ENCODE measurements around the gene USF2. TPM values are rescaled to one million over a fixed set of nuclear protein-coding genes. Genes with fewer than 3 reads are reported as not detected.
"Not testable (repeated sequence)": the region's sequence is repeated elsewhere in the genome, so short reads cannot be mapped to it uniquely, and the experiment has no call there.

The USF2 gene
- total RNA-seq, 4 donors from 2014 or later = 98.9 to 133 (median 126) TPM

DNA sequence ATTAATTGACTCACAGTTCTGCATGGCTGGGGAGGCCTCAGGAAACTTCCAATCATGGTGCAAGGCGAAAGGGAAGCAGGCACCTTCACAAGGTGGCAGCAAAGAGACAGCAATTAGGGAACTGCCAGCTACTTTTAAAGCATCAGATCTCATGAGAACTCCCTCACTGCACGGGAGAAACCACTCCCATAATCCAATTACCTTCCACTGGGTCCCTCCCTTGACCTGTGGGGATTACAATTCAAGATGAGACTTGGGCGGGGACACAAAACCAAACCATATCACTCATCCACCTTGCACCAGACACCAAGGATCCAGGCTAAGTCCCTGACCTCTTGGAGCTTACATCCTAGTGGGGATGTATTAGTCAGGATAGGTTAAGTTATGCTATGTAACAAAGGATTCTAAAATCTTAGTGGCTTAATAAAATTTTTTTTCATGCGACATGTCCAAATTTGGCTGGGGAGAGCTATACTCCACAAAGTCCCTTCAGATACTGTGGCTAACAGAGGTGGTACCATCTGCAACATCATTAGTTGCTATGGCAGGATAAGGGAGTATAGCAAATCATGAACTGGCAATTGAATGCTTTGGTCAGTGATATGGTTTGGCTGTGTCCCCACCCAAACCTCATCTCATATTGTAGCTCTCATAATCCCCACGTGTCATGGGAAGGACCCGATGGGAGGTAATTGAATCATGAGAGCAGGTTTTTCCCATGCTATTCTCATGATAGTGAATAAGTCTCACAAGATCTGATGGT, 31.9 kb upstream of the USF2 start:
- intact Hi-C loops (cut with DNase I) = no loop called here
- H3K36me3 ChIP-seq = no peaks in the 10 kb centered on the region
- no peaks in the 10 kb centered on the region for H3K4me1 ChIP-seq
- H3K9me3 ChIP-seq = no peaks in the 10 kb centered on the region
- H3K27me3 ChIP-seq = no peaks in the 10 kb centered on the region
- TF ChIP-seq POLR2A (IDR thresholded peaks at IDR 0.05) = no peak
- TF ChIP-seq, protein P1, sequence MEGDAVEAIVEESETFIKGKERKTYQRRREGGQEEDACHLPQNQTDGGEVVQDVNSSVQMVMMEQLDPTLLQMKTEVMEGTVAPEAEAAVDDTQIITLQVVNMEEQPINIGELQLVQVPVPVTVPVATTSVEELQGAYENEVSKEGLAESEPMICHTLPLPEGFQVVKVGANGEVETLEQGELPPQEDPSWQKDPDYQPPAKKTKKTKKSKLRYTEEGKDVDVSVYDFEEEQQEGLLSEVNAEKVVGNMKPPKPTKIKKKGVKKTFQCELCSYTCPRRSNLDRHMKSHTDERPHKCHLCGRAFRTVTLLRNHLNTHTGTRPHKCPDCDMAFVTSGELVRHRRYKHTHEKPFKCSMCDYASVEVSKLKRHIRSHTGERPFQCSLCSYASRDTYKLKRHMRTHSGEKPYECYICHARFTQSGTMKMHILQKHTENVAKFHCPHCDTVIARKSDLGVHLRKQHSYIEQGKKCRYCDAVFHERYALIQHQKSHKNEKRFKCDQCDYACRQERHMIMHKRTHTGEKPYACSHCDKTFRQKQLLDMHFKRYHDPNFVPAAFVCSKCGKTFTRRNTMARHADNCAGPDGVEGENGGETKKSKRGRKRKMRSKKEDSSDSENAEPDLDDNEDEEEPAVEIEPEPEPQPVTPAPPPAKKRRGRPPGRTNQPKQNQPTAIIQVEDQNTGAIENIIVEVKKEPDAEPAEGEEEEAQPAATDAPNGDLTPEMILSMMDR (IDR thresholded peaks at IDR 0.05) = no peak
- no peak overlapping the region for H3K4me3 ChIP-seq (replicated peaks in 1 of 3)
- no peak for DNase-seq
- H3K27ac ChIP-seq = no peak overlapping the region
- 78 to 79% methylated on average over 6 of the region's 6 CpGs for WGBS, 2 donors

DNA sequence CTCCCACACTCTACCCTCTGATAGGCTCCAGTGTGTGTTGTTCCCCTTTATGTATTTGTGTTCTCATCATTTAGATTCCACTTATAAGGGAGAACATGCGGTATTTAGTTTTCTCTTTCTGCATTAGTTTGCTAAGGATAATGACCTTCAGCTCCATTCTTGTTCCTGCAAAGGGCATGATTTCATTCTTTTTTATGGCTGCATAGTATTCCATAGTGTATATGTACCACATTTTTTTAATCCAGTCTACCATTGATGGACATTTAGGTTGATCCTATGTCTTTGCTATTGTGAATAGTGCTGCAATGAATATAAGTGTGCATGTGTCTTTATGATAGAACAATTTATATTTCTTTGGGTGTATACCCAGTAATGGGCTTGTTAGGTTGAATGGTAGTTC, 29.2 kb upstream of the USF2 start:
- 80 to 82% methylated on average over 1 of the region's 1 CpG for WGBS, 2 donors
- H3K4me3 ChIP-seq (replicated peaks in 1 of 3); H3K4me1 ChIP-seq; H3K36me3 ChIP-seq; DNase-seq; intact Hi-C loops (cut with DNase I); H3K27ac ChIP-seq; H3K9me3 ChIP-seq; H3K27me3 ChIP-seq: not testable (repeated sequence)

DNA sequence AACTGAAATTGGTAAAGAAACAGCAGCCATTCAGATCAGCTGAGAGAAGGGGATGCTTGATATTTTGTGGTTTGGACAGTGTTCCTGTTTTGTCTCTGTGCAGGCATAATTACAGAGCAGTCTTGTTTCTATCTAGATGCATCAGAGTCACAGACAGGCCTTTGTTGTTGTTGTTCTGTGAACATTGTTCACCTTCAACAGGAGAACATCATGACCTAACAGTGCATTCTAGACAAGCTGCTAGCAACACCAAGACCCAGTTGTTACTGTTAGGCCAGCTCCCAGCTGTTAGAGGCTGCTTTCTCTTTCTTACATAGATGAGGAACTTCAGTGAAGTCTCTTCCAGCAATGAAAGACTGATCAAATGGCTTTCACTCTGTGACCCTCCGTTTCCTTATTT, 28.4 kb upstream of the USF2 start:
- intact Hi-C loops (cut with DNase I) = no loop called here
- Histone ChIP-seq H3K4me1 (no peaks in the 10 kb centered on the region), H3K27me3 (no peaks in the 10 kb centered on the region), H3K27ac (no peak overlapping the region), H3K9me3 (no peaks in the 10 kb centered on the region), H3K36me3 (no peaks in the 10 kb centered on the region), H3K4me3 (replicated peaks in 1 of 3) (no peak overlapping the region)
- 96 to 100% methylated on average over 1 of the region's 1 CpG for WGBS, 2 donors
- no peak for TF ChIP-seq POLR2A (IDR thresholded peaks at IDR 0.05)
- TF ChIP-seq, protein P1 (IDR thresholded peaks at IDR 0.05) = no peak
- no peak for DNase-seq

DNA sequence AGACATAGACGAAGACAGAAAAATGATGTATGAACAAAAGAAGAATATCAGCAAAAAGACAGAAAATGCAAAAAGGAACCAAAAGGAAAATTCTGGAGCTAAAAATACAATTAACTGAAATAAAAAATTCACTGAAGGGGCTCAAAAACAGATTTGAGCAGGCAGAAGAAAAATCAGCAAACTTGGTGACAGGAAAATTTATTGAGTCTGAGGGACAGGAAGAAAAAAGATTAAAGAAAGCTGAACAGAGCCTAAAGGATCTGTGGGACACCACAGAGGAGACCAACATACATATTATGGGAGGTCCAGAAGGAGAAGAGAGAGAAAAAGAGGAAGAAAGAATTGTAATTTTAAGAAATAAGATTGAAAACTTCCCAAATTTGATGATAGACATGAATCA, 27.3 kb upstream of the USF2 start:
- intact Hi-C loops (cut with DNase I) = no loop called here
- DNase-seq = no peak
- Histone ChIP-seq H3K27ac (no peak overlapping the region), H3K36me3 (no peaks in the 10 kb centered on the region), H3K27me3 (no peaks in the 10 kb centered on the region), H3K4me1 (no peaks in the 10 kb centered on the region), H3K4me3 (replicated peaks in 1 of 3) (no peak overlapping the region), H3K9me3 (no peaks in the 10 kb centered on the region)
- TF ChIP-seq POLR2A (IDR thresholded peaks at IDR 0.05) = no peak
- TF ChIP-seq, protein P1 (IDR thresholded peaks at IDR 0.05) = no peak
- 91 to 95% methylated on average over 1 of the region's 1 CpG for WGBS, 2 donors

DNA sequence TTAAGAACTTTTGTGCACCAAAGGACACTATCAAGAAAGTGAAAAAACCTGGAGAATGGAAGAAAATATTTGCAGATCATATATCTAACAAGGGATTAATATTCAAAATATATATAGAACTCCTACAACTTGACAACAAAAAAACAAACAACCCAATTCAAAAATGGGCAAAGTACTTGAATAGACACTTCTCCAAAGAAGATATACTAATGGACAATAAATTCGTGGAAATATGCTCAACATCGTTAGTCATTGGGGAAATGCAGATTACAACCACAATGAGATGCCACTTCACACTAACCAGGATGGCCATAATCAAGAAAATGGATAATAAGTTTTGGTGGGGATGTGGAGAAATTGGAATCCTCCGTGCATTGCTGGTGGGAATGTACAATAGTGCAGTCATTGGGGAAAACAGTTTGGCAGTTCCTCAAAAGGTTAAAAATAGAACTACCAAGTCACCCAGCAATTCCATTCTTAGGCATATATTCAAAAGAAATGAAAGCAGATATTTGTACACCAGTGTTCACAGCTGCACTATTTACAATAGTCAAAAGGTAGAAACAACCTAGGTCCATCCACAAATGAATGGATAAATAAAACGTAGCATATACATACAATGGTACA, 22.2 kb upstream of the USF2 start:
- Histone ChIP-seq H3K4me3 (replicated peaks in 1 of 3) (no peak overlapping the region), H3K36me3 (peaks cover 0 to 4% of the 10 kb centered on the region in 2 donors), H3K27ac (no peak overlapping the region), H3K27me3 (no peaks in the 10 kb centered on the region), H3K4me1 (peaks cover 7 to 9% of the 10 kb centered on the region in 2 donors), H3K9me3 (no peaks in the 10 kb centered on the region)
- intact Hi-C loops (cut with DNase I) = no loop called here
- no peak for DNase-seq
- 78 to 81% methylated on average over 4 of the region's 4 CpGs for WGBS, 2 donors
- no peak for TF ChIP-seq POLR2A (IDR thresholded peaks at IDR 0.05)
- TF ChIP-seq, protein P1 (IDR thresholded peaks at IDR 0.05) = no peak

Data from thyroid gland (tissue), 4 donors.